NCI-H345 treated with DMSO at 0.1 percent for 48 hours (cell line): Measurements from ENCODE around the gene ABLIM2.

ENCODE experiments used
- DNase-seq: peaks from one replicate; lab custom pipeline; 2025; ENCODE audit not compliant: unreplicated experiment; lab: John Stamatoyannopoulos, UW

Gene ABLIM2

GRCh38 chr4:7917669-7918068, 240.9 kb downstream of the ABLIM2 start:
- no peak for DNase-seq

- no peak for DNase-seq
Measured at GRCh38 chr4:7915875-7916242, 242.8 kb downstream of the ABLIM2 start.
